CD4-positive, alpha-beta T cell treated with Interleukin-10 for 1 hour (primary cell): ENCODE data around the gene HLCS.

Experiments used
- DNase-seq: peaks from one replicate; pipeline ENCODE4 v3.0.0-alpha.2; 2020

The HLCS gene

GRCh38 chr21:36735724-36736320 is 230.6 kb downstream of the HLCS start:
- DNase-seq, result no peak

GRCh38 chr21:36735201-36735515 is 231.3 kb downstream of the HLCS start:
- no peak for DNase-seq

GRCh38 chr21:36734367-36735200 is 231.9 kb downstream of the HLCS start:
- no peak for DNase-seq

GRCh38 chr21:36733857-36734256 is 232.6 kb downstream of the HLCS start:
- no peak for DNase-seq

GRCh38 chr21:36732761-36733160 is 233.7 kb downstream of the HLCS start:
- no peak for DNase-seq

GRCh38 chr21:36732217-36732616 is 234.3 kb downstream of the HLCS start:
- DNase-seq, result no peak

- no peak for DNase-seq
These were observed 235.9 kb downstream of the HLCS start for GRCh38 chr21:36730291-36731281.

GRCh38 chr21:36729310-36729970 is 237.0 kb downstream of the HLCS start:
- no peak for DNase-seq

GRCh38 chr21:36728371-36729111 is 237.9 kb downstream of the HLCS start:
- no peak for DNase-seq

GRCh38 chr21:36727866-36728265 is 238.6 kb downstream of the HLCS start:
- no peak for DNase-seq

GRCh38 chr21:36725793-36726386 is 240.6 kb downstream of the HLCS start:
- DNase-seq, result no peak

GRCh38 chr21:36724660-36725059 is 241.8 kb downstream of the HLCS start:
- DNase-seq, result no peak

- no peak for DNase-seq
These were observed 243.0 kb downstream of the HLCS start for GRCh38 chr21:36723371-36723881.

- no peak for DNase-seq
These were observed 243.8 kb downstream of the HLCS start for GRCh38 chr21:36722370-36723368.

- DNase-seq, result no peak
These were observed 244.7 kb downstream of the HLCS start for GRCh38 chr21:36721817-36722216.

GRCh38 chr21:36719614-36720013 is 246.9 kb downstream of the HLCS start:
- no peak for DNase-seq

- DNase-seq, result no peak
These were observed 247.4 kb downstream of the HLCS start for GRCh38 chr21:36718951-36719501.

- no peak for DNase-seq
These were observed 248.5 kb downstream of the HLCS start for GRCh38 chr21:36717976-36718375.

GRCh38 chr21:36716836-36717235 is 249.6 kb downstream of the HLCS start:
- no peak for DNase-seq

GRCh38 chr21:36716387-36716786 is 250.1 kb downstream of the HLCS start:
- DNase-seq, result no peak
